GM23248 (cell line): ENCODE results near the gene LMO2. TPM values are rescaled to one million over a fixed set of nuclear protein-coding genes. Genes with fewer than 3 reads are reported as not detected.

ENCODE experiments used
- DNase-seq: peaks from one replicate; pipeline ENCODE4 v3.0.0-alpha.2; 2015
- H2AFZ ChIP-seq: fragments of 200-600 bp; sonication (generic); 2 replicates; pipeline ENCODE4 v1.6.1; 2016; ENCODE audit warnings: antibody characterized with exemption
- H3F3A ChIP-seq: fragments of 200-600 bp; sonication (generic); 2 replicates; pipeline ENCODE4 v1.6.1; 2016; ENCODE audit warnings: mild to moderate bottlenecking, antibody characterized with exemption, mixed run types; ENCODE audit not compliant: insufficient read depth
- H3K27ac ChIP-seq: fragments of 200-600 bp; sonication (generic); 2 replicates; pipeline ENCODE4 v1.5.1; 2016; ENCODE audit warnings: mild to moderate bottlenecking
- H3K27me3 ChIP-seq: fragments of 200-600 bp; sonication (generic); replicated peaks from 2 replicates; pipeline ENCODE4 v1.6.1; 2016; ENCODE audit warnings: mild to moderate bottlenecking; ENCODE audit not compliant: insufficient read depth
- H3K36me3 ChIP-seq: fragments of 200-600 bp; sonication (generic); 2 replicates; pipeline ENCODE4 v1.6.1; 2016; ENCODE audit warnings: low read depth, mild to moderate bottlenecking
- H3K4me1 ChIP-seq: fragments of 200-600 bp; sonication (generic); 2 replicates; pipeline ENCODE4 v1.6.1; 2016; ENCODE audit warnings: mild to moderate bottlenecking; ENCODE audit not compliant: insufficient read depth
- H3K4me2 ChIP-seq: fragments of 200-600 bp; sonication (generic); one replicate; pipeline ENCODE4 v1.6.1; 2016; ENCODE audit warnings: mild to moderate bottlenecking; ENCODE audit not compliant: unreplicated experiment
- H3K4me3 ChIP-seq: fragments of 200-600 bp; sonication (generic); 2 replicates; pipeline ENCODE4 v1.5.1; 2016; ENCODE audit warnings: mild to moderate bottlenecking
- H3K79me2 ChIP-seq: fragments of 200-600 bp; sonication (generic); 2 replicates; pipeline ENCODE4 v1.6.1; 2016; ENCODE audit warnings: mild to moderate bottlenecking; ENCODE audit not compliant: insufficient read depth
- H3K9ac ChIP-seq: fragments of 200-600 bp; sonication (generic); 2 replicates; pipeline ENCODE4 v1.6.1; 2016; ENCODE audit warnings: mild to moderate bottlenecking
- H3K9me2 ChIP-seq: fragments of 200-600 bp; sonication (generic); 2 replicates; pipeline ENCODE4 v1.6.1; 2016; ENCODE audit warnings: mixed run types, mild to moderate bottlenecking, moderate library complexity; ENCODE audit not compliant: insufficient read depth
- H3K9me3 ChIP-seq: fragments of 200-600 bp; sonication (generic); one replicate; pipeline ENCODE4 v1.6.1; 2017; ENCODE audit warnings: low read depth
- H4K20me1 ChIP-seq: fragments of 200-600 bp; sonication (generic); 2 replicates; pipeline ENCODE4 v1.6.0; 2016; ENCODE audit not compliant: insufficient read depth
- EZH2 ChIP-seq: fragments of 200-600 bp; sonication (generic); IDR thresholded peaks from 2 replicates; pipeline ENCODE4 v1.6.1; 2018; ENCODE audit warnings: antibody characterized with exemption, mild to moderate bottlenecking; ENCODE audit not compliant: insufficient read depth, poor library complexity, severe bottlenecking
- EZH2phosphoT487 ChIP-seq: fragments of 200-600 bp; sonication (generic); IDR thresholded peaks from 2 replicates; pipeline ENCODE4 v1.6.1; 2018; ENCODE audit warnings: antibody characterized with exemption, moderate library complexity, mild to moderate bottlenecking, low read depth; ENCODE audit not compliant: insufficient read depth
- WGBS, 2 experiments: methylation state at CpG; one replicate each; pipeline ENCODE4 v1.1.6; 2015 to 2017; ENCODE audit warnings: low lambda C conversion rate in 2 of 2, low coverage in 1 of 2; ENCODE audit errors: missing lambda C conversion rate in 2 of 2; 5-methylcytosine and 5-hydroxymethylcytosine counted together
- in situ Hi-C: fragments of 300-500 bp; cut with MboI; formaldehyde crosslinking; loops from 2 replicates; pipeline ENCODE4 v1.15.0; 2020
- polyA plus RNA-seq: library from polyadenylated mRNA; unstranded; fragments of >200 nt; fragmentation: Nextera tagmentation; extraction: Ambion mirVana; gene quantifications from 2 replicates; pipeline ENCODE4 v1.2.1, GENCODE V29; 2016
- total RNA-seq: library from RNA; depleted of rRNA; stranded (reverse); fragments of >200 nt; shearing (Covaris generic); gene quantifications from 2 replicates; pipeline ENCODE4 v1.2.3, GENCODE V29; 2014

Gene LMO2
- total and polyA plus RNA-seq, 2 experiments from 2014 or later: not detected

DNA sequence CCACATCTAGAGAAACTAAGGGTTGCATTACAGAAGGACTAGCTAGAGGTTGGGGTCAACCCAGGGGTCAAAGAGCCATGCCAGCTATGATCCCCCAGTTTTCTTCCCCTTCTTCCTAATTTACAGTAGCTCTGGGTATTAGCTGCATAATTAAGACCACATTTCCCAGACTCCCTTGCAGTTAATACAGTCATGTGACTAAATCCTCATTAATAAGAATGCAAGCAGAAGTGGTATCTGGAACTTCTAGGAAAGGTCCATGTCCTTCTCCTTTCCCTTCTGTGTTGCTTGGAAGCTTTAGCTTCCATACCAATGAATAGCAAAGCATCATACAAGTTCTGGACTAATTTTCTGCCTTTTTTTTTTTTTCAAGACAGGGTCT, 19.1 kb upstream of the LMO2 start:
- in situ Hi-C loops: no loop called here
- no peak overlapping the region for H3K4me2 ChIP-seq
- TF ChIP-seq EZH2: no peak
- no peak for TF ChIP-seq EZH2phosphoT487
- no peaks in the 10 kb centered on the region for H3K36me3 ChIP-seq
- no peak for DNase-seq
- no peak overlapping the region for H3K27ac ChIP-seq
- H3F3A ChIP-seq: peaks cover 19% of the 10 kb centered on the region; the same call in 1 of the 2 replicates
- H3K27me3 ChIP-seq: peaks cover 42% of the 10 kb centered on the region
- peaks cover 16% of the 10 kb centered on the region for H3K4me1 ChIP-seq
- no peak overlapping the region for H3K9ac ChIP-seq
- H4K20me1 ChIP-seq: no peaks in the 10 kb centered on the region
- no peaks in the 10 kb centered on the region for H3K79me2 ChIP-seq
- H3K9me3 ChIP-seq: no peaks in the 10 kb centered on the region
- H2AFZ ChIP-seq: no peak overlapping the region
- H3K9me2 ChIP-seq: no peaks in the 10 kb centered on the region
- no peak overlapping the region for H3K4me3 ChIP-seq

DNA sequence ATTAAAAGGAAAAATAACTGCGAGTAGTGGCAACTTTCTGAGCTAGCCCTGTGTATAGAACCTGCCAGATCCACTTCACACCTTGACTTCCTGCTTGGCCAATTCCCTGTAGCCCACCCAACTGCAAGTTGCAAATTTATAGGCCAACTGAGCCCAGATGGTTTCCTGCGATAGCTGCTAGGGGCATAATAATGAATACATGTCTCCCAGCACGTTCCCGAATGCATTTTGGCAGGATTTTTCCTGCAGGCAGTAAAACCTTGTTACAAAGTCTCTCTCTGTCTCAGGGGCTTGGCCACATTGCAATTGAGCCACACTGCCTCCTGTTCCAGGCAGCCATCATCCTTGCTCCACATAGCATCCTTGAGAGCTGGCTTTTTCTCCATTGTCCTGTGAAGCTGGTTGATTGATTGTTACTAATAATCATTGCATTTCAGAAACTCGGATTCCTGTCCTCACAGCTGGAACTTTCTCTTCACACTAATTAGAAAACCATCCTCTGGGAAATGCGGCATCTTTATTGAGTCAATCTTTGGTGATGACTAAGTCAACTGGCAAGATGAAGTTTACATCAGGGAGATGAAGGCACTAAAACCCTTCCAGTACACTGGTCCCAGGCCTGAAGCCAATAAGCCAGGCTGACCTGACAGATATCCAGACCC, 18.6 kb upstream of the LMO2 start:
- peak; percentile 65 for DNase-seq
- Histone ChIP-seq H4K20me1 (no peaks in the 10 kb centered on the region), H3K9me2 (no peaks in the 10 kb centered on the region), H3K27me3 (peaks cover 36% of the 10 kb centered on the region), H3K27ac (no peak overlapping the region), H3K9ac (no peak overlapping the region), H3K79me2 (no peaks in the 10 kb centered on the region), H3K4me3 (no peak overlapping the region), H3F3A (peaks cover 19% of the 10 kb centered on the region; the same call in 1 of the 2 replicates), H2AFZ (no peak overlapping the region), H3K36me3 (no peaks in the 10 kb centered on the region), H3K4me1 (peaks cover 16% of the 10 kb centered on the region), H3K4me2 (no peak overlapping the region), H3K9me3 (no peaks in the 10 kb centered on the region)
- TF ChIP-seq EZH2phosphoT487: no peak
- no peak for TF ChIP-seq EZH2
- in situ Hi-C loops: no loop called here
- WGBS, 2 experiments: 3 to 5% methylated on average over 6 of the region's 6 CpGs

DNA sequence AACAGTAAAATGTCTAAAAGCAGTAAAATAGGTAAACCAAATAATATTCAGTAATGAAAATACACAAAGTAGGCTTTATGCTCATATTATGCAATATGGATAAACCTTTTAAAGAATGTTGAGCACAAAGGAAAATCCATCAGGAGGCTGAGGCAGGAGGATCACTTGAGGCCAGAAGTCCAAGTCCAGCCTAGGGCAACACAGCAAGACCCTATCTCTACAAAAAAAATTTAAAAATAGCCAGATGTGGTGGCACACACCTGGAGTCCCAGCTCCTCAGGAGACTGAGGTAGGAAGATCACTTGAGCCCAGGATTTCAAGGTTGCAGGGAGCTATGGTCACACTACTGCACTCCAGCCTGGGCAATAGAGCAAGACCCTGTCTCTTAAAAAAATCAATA, 17.7 kb upstream of the LMO2 start:
- no peak overlapping the region for H3K27ac ChIP-seq
- H3K4me2 ChIP-seq: no peak overlapping the region
- H3K9ac ChIP-seq: no peak overlapping the region
- peaks cover 16% of the 10 kb centered on the region for H3K4me1 ChIP-seq
- no peak overlapping the region for H2AFZ ChIP-seq
- H3F3A ChIP-seq: peaks cover 19% of the 10 kb centered on the region; the same call in 1 of the 2 replicates
- DNase-seq: no peak
- no peaks in the 10 kb centered on the region for H3K36me3 ChIP-seq
- no peak overlapping the region for H3K4me3 ChIP-seq
- H3K9me3 ChIP-seq: no peaks in the 10 kb centered on the region
- in situ Hi-C loops: no loop called here
- no peaks in the 10 kb centered on the region for H3K9me2 ChIP-seq
- no peaks in the 10 kb centered on the region for H3K79me2 ChIP-seq
- TF ChIP-seq EZH2 (no peak), EZH2phosphoT487 (no peak)
- no peaks in the 10 kb centered on the region for H4K20me1 ChIP-seq
- peaks cover 41% of the 10 kb centered on the region for H3K27me3 ChIP-seq

DNA sequence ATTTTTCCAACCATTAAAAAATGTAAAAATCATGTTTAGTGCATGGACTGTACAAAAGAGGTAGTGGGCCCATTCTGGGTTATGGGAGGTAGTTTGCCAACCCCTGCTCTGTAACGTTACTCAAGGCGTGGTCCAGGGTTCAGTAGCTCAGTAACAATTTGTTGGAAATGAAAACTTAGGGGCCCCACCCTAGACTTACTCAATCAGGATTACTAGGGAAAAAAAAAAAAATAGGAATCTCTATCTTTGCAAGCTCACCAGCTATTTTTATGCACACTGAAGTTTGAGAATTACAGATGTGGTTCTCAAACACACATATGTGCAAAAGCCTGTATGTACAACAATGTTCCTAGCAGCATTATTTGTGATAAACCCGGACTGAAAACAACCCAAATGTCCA, 17.3 kb upstream of the LMO2 start:
- TF ChIP-seq EZH2phosphoT487: no peak
- no peak for TF ChIP-seq EZH2
- H3K4me3 ChIP-seq: no peak overlapping the region
- H3K79me2 ChIP-seq: no peaks in the 10 kb centered on the region
- H3K9ac ChIP-seq: no peak overlapping the region
- in situ Hi-C loops: no loop called here
- DNase-seq: peak; percentile 12
- no peak overlapping the region for H2AFZ ChIP-seq
- H3F3A ChIP-seq: peaks cover 19% of the 10 kb centered on the region; the same call in 1 of the 2 replicates
- no peaks in the 10 kb centered on the region for H4K20me1 ChIP-seq
- no peak overlapping the region for H3K4me2 ChIP-seq
- H3K36me3 ChIP-seq: no peaks in the 10 kb centered on the region
- no peaks in the 10 kb centered on the region for H3K9me2 ChIP-seq
- H3K4me1 ChIP-seq: peaks cover 16% of the 10 kb centered on the region
- no peaks in the 10 kb centered on the region for H3K9me3 ChIP-seq
- H3K27ac ChIP-seq: no peak overlapping the region
- WGBS, 2 experiments: 6 to 13% methylated on average over 3 of the region's 3 CpGs
- peaks cover 45% of the 10 kb centered on the region for H3K27me3 ChIP-seq

DNA sequence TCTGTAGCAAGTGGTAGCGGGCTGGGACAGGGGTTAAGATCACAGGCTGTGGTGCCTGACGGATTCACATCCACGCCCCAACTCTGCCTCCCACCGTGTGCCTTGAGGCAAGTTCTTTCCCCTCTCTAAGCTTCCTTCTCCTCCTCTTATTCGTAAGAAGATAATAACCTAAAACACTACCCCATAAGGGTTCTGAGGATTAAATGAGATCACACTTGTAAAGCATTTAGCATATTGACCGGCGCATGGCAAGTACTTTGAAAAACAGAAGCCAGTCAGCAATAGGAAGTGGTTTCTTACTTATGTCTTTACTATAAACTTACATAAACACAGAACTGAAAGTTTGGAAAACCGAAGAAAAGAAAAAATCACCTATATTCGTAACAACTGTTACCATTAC, 15.5 kb upstream of the LMO2 start:
- Histone ChIP-seq H3K27ac (no peak overlapping the region), H3K36me3 (no peaks in the 10 kb centered on the region), H3F3A (peaks cover 12% of the 10 kb centered on the region; the same call in 1 of the 2 replicates), H3K9ac (no peak overlapping the region), H3K4me2 (no peak overlapping the region), H3K9me2 (no peaks in the 10 kb centered on the region), H3K27me3 (peaks cover 61% of the 10 kb centered on the region), H3K79me2 (no peaks in the 10 kb centered on the region), H2AFZ (no peak overlapping the region), H3K4me1 (peaks cover 13% of the 10 kb centered on the region), H3K9me3 (no peaks in the 10 kb centered on the region), H3K4me3 (no peak overlapping the region), H4K20me1 (no peaks in the 10 kb centered on the region)
- DNase-seq: no peak
- no peak for TF ChIP-seq EZH2phosphoT487
- no peak for TF ChIP-seq EZH2
- WGBS, 2 experiments: 83 to 84% methylated on average over 9 of the region's 9 CpGs
- in situ Hi-C loops: no loop called here
